Activated T-helper 1 cell treated with Interleukin-2 at 50 U/mL for 16 hours (primary cell): ENCODE data around the gene LASP1.
"Not testable (repeated sequence)": the region's sequence is repeated elsewhere in the genome, so short reads cannot be mapped to it uniquely, and the experiment has no call there.

Source experiments
- DNase-seq: peaks from one replicate; pipeline ENCODE4 v3.0.0-alpha.2; 2020; ENCODE audit warnings: low read depth

Gene LASP1

GRCh38 chr17:38908676-38909181, 38.9 kb downstream of the LASP1 start:
- no peak for DNase-seq

GRCh38 chr17:38910325-38910724, 40.5 kb downstream of the LASP1 start:
- no peak for DNase-seq

- no peak for DNase-seq
These were observed 41.3 kb downstream of the LASP1 start for GRCh38 chr17:38911081-38911730.

- DNase-seq: not testable (repeated sequence)
These were observed 41.8 kb downstream of the LASP1 start for GRCh38 chr17:38911731-38912081.

- no peak for DNase-seq
These were observed 42.5 kb downstream of the LASP1 start for GRCh38 chr17:38912221-38912813.

- DNase-seq: no peak
These were observed 45.1 kb downstream of the LASP1 start for GRCh38 chr17:38914741-38915638.

GRCh38 chr17:38915639-38915995, 45.8 kb downstream of the LASP1 start:
- DNase-seq: no peak

GRCh38 chr17:38916771-38917170, 46.9 kb downstream of the LASP1 start:
- DNase-seq: no peak

GRCh38 chr17:38917259-38917658, 47.4 kb downstream of the LASP1 start:
- no peak for DNase-seq

GRCh38 chr17:38918129-38918913, 48.5 kb downstream of the LASP1 start:
- DNase-seq: no peak

- no peak for DNase-seq
These were observed 49.1 kb downstream of the LASP1 start for GRCh38 chr17:38918916-38919315.

- DNase-seq: no peak
These were observed 49.6 kb downstream of the LASP1 start for GRCh38 chr17:38919316-38920078.

GRCh38 chr17:38920374-38921291, 50.8 kb downstream of the LASP1 start:
- no peak for DNase-seq

GRCh38 chr17:38921756-38922411, 52.0 kb downstream of the LASP1 start:
- no peak for DNase-seq

GRCh38 chr17:38922538-38923297, 52.9 kb downstream of the LASP1 start:
- no peak for DNase-seq

GRCh38 chr17:38925263-38925995, 55.6 kb downstream of the LASP1 start, which contains the start of gene LASP1NB:
LASP1NB (plus strand) TSS chr17:38925614.
- DNase-seq: no peak

GRCh38 chr17:38926293-38927070, 56.6 kb downstream of the LASP1 start:
- no peak for DNase-seq
